ENCODE results near the gene CD6. TPM values are rescaled to one million over a fixed set of nuclear protein-coding genes. Genes with fewer than 3 reads are reported as not detected.

Gene CD6
- total and polyA plus RNA-seq, 2 experiments from 2014 or later: 0.03 TPM; not detected in 1

GRCh38 chr11:60939855-60940254 lies 31.6 kb upstream of the CD6 start:
- no peaks in the 10 kb centered on the region for H3K9me3 ChIP-seq (ENCODE audit: low read depth)
- no peaks in the 10 kb centered on the region for H3K9me2 ChIP-seq (replicated peaks; ENCODE audit: insufficient read depth)
- H3K27ac ChIP-seq: peak overlapping the region; percentile 44
- H3K27me3 ChIP-seq: no peaks in the 10 kb centered on the region
- H4K20me1 ChIP-seq (ENCODE audit: insufficient read depth, poor library complexity, severe bottlenecking): no peaks in the 10 kb centered on the region
- no peaks in the 10 kb centered on the region for H3K79me2 ChIP-seq
- H3K4me1 ChIP-seq (ENCODE audit: insufficient read depth): peaks cover 6% of the 10 kb centered on the region
- no peak overlapping the region for H3K4me2 ChIP-seq
- TF ChIP-seq EZH2phosphoT487 (IDR thresholded peaks at IDR 0.05; ENCODE audit: low read depth, severe bottlenecking, unreplicated experiment): no peak
- no peak overlapping the region for H3K4me3 ChIP-seq
- H2AFZ ChIP-seq: no peak overlapping the region
- no peaks in the 10 kb centered on the region for H3K36me3 ChIP-seq (replicated peaks; ENCODE audit: insufficient read depth, low read depth)
- 35% methylated on average over 2 of the region's 2 CpGs for WGBS (ENCODE audit: low lambda C conversion rate, missing lambda C conversion rate)
- peak; percentile 68 for DNase-seq (ENCODE audit: low spot score)

GRCh38 chr11:60941371-60942119 lies 29.9 kb upstream of the CD6 start:
- no peak overlapping the region for H2AFZ ChIP-seq
- no peaks in the 10 kb centered on the region for H3K27me3 ChIP-seq
- no peak overlapping the region for H3K4me3 ChIP-seq
- H3K4me2 ChIP-seq: no peak overlapping the region
- H3K36me3 ChIP-seq (replicated peaks; ENCODE audit: insufficient read depth, low read depth): no peaks in the 10 kb centered on the region
- peaks cover 6% of the 10 kb centered on the region for H3K4me1 ChIP-seq (ENCODE audit: insufficient read depth)
- no peaks in the 10 kb centered on the region for H3K9me2 ChIP-seq (replicated peaks; ENCODE audit: insufficient read depth)
- WGBS (ENCODE audit: low lambda C conversion rate, missing lambda C conversion rate): 90% methylated on average over 6 of the region's 6 CpGs
- no peaks in the 10 kb centered on the region for H3K79me2 ChIP-seq
- no peaks in the 10 kb centered on the region for H3K9me3 ChIP-seq (ENCODE audit: low read depth)
- no peak for DNase-seq (ENCODE audit: low spot score)
- no peak overlapping the region for H3K27ac ChIP-seq
- TF ChIP-seq EZH2phosphoT487 (IDR thresholded peaks at IDR 0.05; ENCODE audit: low read depth, severe bottlenecking, unreplicated experiment) (no peak), CTCF (IDR thresholded peaks at IDR 0.05; ENCODE audit: poor library complexity) (no peak), EZH2 (IDR thresholded peaks at IDR 0.05; ENCODE audit: borderline replicate concordance) (no peak)
- no peaks in the 10 kb centered on the region for H4K20me1 ChIP-seq (ENCODE audit: insufficient read depth, poor library complexity, severe bottlenecking)

GRCh38 chr11:60942219-60942618 lies 29.3 kb upstream of the CD6 start:
- Histone ChIP-seq H3K4me1 (ENCODE audit: insufficient read depth) (peaks cover 6% of the 10 kb centered on the region), H3K27ac (no peak overlapping the region), H2AFZ (no peak overlapping the region), H4K20me1 (ENCODE audit: insufficient read depth, poor library complexity, severe bottlenecking) (no peaks in the 10 kb centered on the region), H3K4me3 (no peak overlapping the region), H3K79me2 (no peaks in the 10 kb centered on the region), H3K36me3 (replicated peaks; ENCODE audit: insufficient read depth, low read depth) (no peaks in the 10 kb centered on the region), H3K9me3 (ENCODE audit: low read depth) (no peaks in the 10 kb centered on the region), H3K27me3 (no peaks in the 10 kb centered on the region), H3K9me2 (replicated peaks; ENCODE audit: insufficient read depth) (no peaks in the 10 kb centered on the region), H3K4me2 (no peak overlapping the region)
- DNase-seq (ENCODE audit: low spot score): no peak
- 90% methylated on average over 4 of the region's 4 CpGs for WGBS (ENCODE audit: low lambda C conversion rate, missing lambda C conversion rate)
- TF ChIP-seq EZH2 (IDR thresholded peaks at IDR 0.05; ENCODE audit: borderline replicate concordance): no peak
- TF ChIP-seq EZH2phosphoT487 (IDR thresholded peaks at IDR 0.05; ENCODE audit: low read depth, severe bottlenecking, unreplicated experiment): no peak
- TF ChIP-seq CTCF (IDR thresholded peaks at IDR 0.05; ENCODE audit: poor library complexity): no peak

- Histone ChIP-seq H3K9me2 (replicated peaks; ENCODE audit: insufficient read depth) (no peaks in the 10 kb centered on the region), H3K27me3 (no peaks in the 10 kb centered on the region), H2AFZ (no peak overlapping the region), H3K36me3 (replicated peaks; ENCODE audit: insufficient read depth, low read depth) (no peaks in the 10 kb centered on the region), H4K20me1 (ENCODE audit: insufficient read depth, poor library complexity, severe bottlenecking) (no peaks in the 10 kb centered on the region), H3K4me2 (no peak overlapping the region), H3K79me2 (no peaks in the 10 kb centered on the region), H3K9me3 (ENCODE audit: low read depth) (no peaks in the 10 kb centered on the region), H3K27ac (no peak overlapping the region), H3K4me1 (ENCODE audit: insufficient read depth) (peaks cover 6% of the 10 kb centered on the region), H3K4me3 (no peak overlapping the region)
- 69% methylated on average over 9 of the region's 9 CpGs for WGBS (ENCODE audit: low lambda C conversion rate, missing lambda C conversion rate)
- no peak for TF ChIP-seq CTCF (IDR thresholded peaks at IDR 0.05; ENCODE audit: poor library complexity)
- TF ChIP-seq EZH2 (IDR thresholded peaks at IDR 0.05; ENCODE audit: borderline replicate concordance): no peak
- no peak for TF ChIP-seq EZH2phosphoT487 (IDR thresholded peaks at IDR 0.05; ENCODE audit: low read depth, severe bottlenecking, unreplicated experiment)
- DNase-seq (ENCODE audit: low spot score): no peak
These were observed 28.4 kb upstream of the CD6 start for GRCh38 chr11:60942970-60943565.
